GM12801 (cell line): Measurements from ENCODE around the gene C1QTNF9.

Source experiments
- TF ChIP-seq, protein P1 (sequence below): IDR thresholded peaks from one replicate; pipeline ENCODE4 v1.5.1; 2011; ENCODE audit warnings: control low read depth; ENCODE audit not compliant: insufficient read length; ENCODE audit errors: extremely low read depth

Gene C1QTNF9

DNA sequence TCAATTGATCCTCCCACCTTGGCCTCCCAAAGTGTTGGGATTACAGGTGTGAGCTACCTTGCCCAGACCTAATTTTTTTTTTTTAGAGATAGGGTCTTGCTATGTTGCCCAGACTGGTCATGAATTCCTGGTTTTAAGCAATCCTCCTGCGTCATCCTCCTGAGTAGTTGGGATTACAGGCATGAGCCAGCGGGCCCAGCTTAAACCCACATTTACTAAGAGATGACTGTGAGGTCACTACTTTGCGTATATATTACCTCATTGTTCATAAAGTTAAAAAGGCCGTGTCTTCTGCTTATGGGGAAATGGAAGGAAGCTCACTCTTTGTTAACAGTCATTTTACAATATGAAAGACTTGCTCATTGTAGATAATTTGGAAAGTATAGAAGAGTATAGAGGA is 39.6 kb upstream of the C1QTNF9 start:
- TF ChIP-seq, protein P1, sequence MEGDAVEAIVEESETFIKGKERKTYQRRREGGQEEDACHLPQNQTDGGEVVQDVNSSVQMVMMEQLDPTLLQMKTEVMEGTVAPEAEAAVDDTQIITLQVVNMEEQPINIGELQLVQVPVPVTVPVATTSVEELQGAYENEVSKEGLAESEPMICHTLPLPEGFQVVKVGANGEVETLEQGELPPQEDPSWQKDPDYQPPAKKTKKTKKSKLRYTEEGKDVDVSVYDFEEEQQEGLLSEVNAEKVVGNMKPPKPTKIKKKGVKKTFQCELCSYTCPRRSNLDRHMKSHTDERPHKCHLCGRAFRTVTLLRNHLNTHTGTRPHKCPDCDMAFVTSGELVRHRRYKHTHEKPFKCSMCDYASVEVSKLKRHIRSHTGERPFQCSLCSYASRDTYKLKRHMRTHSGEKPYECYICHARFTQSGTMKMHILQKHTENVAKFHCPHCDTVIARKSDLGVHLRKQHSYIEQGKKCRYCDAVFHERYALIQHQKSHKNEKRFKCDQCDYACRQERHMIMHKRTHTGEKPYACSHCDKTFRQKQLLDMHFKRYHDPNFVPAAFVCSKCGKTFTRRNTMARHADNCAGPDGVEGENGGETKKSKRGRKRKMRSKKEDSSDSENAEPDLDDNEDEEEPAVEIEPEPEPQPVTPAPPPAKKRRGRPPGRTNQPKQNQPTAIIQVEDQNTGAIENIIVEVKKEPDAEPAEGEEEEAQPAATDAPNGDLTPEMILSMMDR = no peak

DNA sequence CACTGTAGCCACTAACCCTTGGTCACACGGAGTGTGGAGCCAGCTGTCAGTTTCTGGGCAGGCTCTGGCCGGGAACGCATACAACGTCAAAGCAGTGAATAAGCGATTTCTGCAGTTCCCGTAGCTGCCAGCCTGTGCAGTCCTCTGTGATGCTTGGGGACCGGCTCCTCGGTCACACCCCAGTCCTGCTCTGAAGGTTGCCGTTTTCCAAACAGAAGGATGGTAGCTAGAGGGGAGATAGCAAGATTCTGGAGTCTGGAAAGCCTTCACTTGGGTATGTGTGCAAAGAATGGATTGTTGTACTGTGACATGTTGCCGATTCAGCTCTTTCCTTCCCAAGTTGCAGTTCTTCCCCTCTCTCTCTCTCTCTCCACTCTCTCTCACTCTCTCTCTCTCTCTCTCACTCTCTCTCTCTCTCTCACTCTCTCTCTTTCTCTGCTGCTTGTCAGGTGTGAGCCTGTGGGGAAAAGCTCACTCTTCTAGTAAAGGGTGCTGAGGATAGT is 38.7 kb upstream of the C1QTNF9 start:
- TF ChIP-seq, protein P1 = no peak

DNA sequence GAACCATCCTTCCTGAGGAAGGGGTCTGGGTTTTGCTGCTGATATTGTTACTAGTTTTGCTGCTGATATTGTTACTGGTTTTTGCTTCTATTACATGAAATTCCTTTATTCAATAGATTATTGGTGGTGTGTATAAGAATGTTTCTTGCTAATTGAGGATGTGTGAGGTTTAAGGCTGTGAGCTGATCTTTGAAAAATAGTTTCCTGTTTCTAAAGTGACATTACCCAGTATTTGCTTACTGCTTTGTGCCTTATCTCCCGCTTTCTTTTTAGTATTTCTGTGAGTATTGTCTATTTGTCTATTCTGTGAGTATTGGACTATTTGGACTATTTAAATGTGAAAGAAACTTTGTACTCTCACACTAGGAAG is 38.2 kb upstream of the C1QTNF9 start:
- TF ChIP-seq, protein P1 = no peak

DNA sequence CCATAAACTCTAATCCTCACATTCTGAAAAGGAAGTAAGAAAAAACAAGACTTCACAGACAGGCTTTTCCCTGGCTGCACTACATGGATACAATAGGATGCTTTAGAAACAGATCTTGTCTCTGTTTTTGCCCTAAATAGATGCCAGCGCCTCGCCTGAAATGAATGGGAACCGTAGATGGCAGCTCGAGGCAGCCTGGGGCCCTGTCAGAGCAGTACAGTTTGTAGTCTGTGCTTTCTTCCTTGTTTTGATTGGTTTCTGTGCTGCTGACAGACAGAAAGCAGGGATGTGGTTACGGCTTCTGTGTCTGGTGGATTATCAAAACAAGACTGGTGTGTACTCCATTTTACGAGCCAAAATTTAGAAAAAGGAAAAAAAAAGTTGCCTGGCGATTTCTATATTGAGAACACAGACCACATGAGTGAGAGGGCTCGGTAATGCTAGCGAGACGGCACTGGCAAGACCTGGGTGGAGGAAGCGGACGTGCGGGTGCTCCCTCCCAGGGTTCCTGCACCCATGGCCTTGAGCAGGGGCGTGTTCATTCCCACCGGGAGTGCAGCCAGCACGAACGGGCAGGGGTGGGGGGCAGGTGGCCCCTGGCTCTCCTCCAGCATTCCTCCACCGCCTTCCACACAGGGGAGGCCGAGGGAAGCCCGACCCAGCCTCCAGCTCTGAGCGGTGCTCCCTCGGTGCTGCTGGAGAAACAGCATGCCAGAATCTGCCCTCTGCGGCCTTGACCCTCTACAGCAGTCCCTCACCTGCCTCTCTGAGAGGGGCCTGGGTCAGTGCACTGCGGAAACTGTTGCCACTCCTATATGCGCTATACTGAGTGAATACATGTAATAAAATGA is 37.6 kb upstream of the C1QTNF9 start:
- TF ChIP-seq, protein P1 = no peak

DNA sequence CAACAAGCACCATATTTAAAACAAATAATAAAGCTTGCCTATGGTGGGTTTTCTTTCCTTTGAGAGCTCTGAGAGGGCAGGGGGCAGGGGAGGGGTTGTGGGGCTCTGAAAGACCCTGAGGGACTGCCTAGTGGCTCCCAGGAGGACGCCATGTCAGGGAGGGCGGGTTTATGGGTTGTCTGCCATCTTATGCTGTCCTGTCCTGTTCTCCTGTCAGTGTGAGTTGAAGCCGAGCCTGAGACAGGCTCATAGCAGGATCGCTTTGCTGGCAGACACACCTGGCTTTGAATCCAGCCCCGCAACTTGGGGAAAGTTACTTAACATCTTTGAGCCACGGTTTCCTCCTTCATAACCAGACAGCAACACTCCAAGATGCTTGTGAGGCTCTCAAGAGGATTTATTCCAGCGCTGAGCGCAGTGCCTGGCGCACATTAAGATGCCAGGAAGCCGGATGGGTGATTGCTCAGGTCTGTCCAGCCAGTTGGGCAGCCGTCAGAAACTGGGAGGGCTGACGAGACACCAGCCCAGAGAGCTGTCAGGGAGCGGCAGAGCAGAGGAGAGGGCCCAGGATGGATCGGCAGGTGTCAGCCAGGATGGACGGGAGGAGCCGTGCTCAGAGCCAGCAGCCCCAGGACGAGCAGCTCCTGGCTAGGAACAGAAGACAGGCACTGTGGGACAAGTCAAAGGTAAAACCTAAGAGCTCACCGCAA is 36.8 kb upstream of the C1QTNF9 start:
- TF ChIP-seq, protein P1 = no peak

DNA sequence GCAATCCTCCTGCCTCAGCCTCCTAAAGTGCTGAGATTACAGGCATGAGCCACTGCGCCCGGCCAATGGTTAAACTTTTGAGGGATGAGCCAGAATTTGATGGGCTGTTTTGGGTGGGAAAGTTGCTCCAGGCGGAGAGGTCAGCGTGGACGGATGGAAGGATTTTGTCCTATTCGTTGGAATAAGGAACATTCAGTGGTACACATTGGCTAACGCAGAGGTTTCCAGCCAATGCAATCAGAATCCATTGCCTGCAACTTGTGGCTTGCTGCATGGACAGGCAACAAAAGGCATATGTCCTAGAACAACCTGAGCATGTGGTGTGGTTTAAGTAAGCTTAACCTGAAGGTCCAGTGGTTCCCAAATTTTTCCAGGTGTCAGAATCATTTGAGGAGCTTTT is 35.5 kb upstream of the C1QTNF9 start:
- TF ChIP-seq, protein P1 = no peak

DNA sequence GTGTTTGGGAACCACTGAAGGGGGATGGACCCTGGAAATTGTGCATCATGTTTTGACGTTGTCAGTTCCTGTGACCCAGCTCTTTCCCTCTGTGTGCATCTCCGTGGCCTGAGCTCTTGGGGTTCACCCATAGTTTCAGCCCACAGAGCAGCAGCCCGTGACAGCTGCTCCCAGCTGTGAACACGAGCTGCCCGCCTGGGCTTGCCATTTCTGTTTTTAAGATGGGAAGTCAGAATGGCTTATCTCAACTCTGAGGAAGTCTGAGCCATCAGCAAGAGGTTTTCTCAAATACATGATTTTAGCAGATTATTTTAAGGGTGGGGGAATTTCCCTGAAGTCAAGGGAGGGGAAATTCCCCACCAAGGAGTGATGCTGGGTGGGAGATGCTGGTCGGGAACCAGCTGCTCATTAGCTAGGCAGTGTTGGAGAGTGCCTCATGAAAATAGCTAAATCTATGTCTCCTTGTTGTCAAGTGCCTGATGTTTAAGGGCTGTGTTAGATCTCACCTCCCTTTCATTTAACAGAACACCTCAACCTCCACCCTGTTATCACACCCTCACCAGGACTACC is 34.8 kb upstream of the C1QTNF9 start:
- TF ChIP-seq, protein P1 = no peak
